K562 (cell line): ENCODE results near the gene GNAT2. TPM values are rescaled to one million over a fixed set of nuclear protein-coding genes. Genes with fewer than 3 reads are reported as not detected.

ENCODE experiments used
- ARNT ChIP-seq, 2 experiments: fragments of 450-650 bp; IDR thresholded peaks; 2 replicates each; pipeline ENCODE4 v1.6.1; 2016; ENCODE audit warnings: mild to moderate bottlenecking in 1 of 2
- ATF1 ChIP-seq, 2 experiments: fragments of 450-650 bp in 1 of 2; IDR thresholded peaks; 2 replicates each; pipeline ENCODE4 v1.6.1; 2016; ENCODE audit warnings: missing compliant biosample characterization in 1 of 2, missing genetic modification characterization in 1 of 2
- BRD9 ChIP-seq: fragments of 450-650 bp; IDR thresholded peaks from 2 replicates; pipeline ENCODE4 v1.6.1; 2018; ENCODE audit warnings: low read depth; ENCODE audit not compliant: partially characterized antibody
- CC2D1A ChIP-seq: fragments of 450-650 bp; IDR thresholded peaks from 2 replicates; pipeline ENCODE4 v1.6.1; 2017; ENCODE audit warnings: mild to moderate bottlenecking
- CEBPB ChIP-seq: fragments of 450-650 bp; IDR thresholded peaks from 2 replicates; pipeline ENCODE4 v1.6.1; 2016; ENCODE audit warnings: missing genetic modification characterization, missing compliant biosample characterization
- CXXC5 ChIP-seq: fragments of 250-450 bp; sonication (Bioruptor Pico); IDR thresholded peaks from 2 replicates; pipeline ENCODE4 v1.8.0; 2022; ENCODE audit warnings: inconsistent platforms, mild to moderate bottlenecking, moderate library complexity
- EHMT2 ChIP-seq: fragments of 450-650 bp; IDR thresholded peaks from 2 replicates; pipeline ENCODE4 v1.6.1; 2018; ENCODE audit warnings: antibody characterized with exemption
- ELF4 ChIP-seq: fragments of 450-650 bp; formaldehyde crosslinking; IDR thresholded peaks from 2 replicates; pipeline ENCODE4 v1.4.0; 2022; ENCODE audit warnings: missing genetic modification characterization
- GATA2 ChIP-seq: sonication (generic); formaldehyde crosslinking; IDR thresholded peaks from 2 replicates; pipeline ENCODE4 v1.4.0; 2020; ENCODE audit warnings: mild to moderate bottlenecking, missing genetic modification reagents
- JUN ChIP-seq, 2 experiments: sonication (generic) in 1 of 2; formaldehyde crosslinking in 1 of 2; IDR thresholded peaks; 2 replicates each; pipeline versions ENCODE4 v1.6.1 to v1.8.0; 2012 to 2022; ENCODE audit warnings: borderline replicate concordance in 2 of 2, mild to moderate bottlenecking in 2 of 2, improper control_type of control experiment in 1 of 2, low read depth in 1 of 2, low read length in 1 of 2, missing genetic modification reagents in 1 of 2
- KDM5B ChIP-seq: fragments of 200-600 bp; sonication (generic); IDR thresholded peaks from 2 replicates; pipeline ENCODE4 v1.6.1; 2012; ENCODE audit warnings: low read depth, mild to moderate bottlenecking, moderate library complexity, low read length, control low read depth, inconsistent platforms; ENCODE audit not compliant: insufficient replicate concordance
- KLF1 ChIP-seq: fragments of 450-650 bp; IDR thresholded peaks from 2 replicates; pipeline ENCODE4 v1.6.1; 2016; ENCODE audit warnings: missing genetic modification characterization, missing compliant biosample characterization
- NFIX ChIP-seq: fragments of 250-450 bp; sonication (Bioruptor Pico); IDR thresholded peaks from 2 replicates; pipeline ENCODE4 v1.4.0; 2020; ENCODE audit warnings: low read depth, mild to moderate bottlenecking, moderate library complexity
- NR3C1 ChIP-seq: sonication (generic); formaldehyde crosslinking; IDR thresholded peaks from 2 replicates; pipeline ENCODE4 v1.8.1; 2022; ENCODE audit warnings: missing genetic modification reagents
- NRF1 ChIP-seq, 2 experiments: fragments of 450-650 bp; IDR thresholded peaks in 1 of 2; conservative IDR thresholded peaks in 1 of 2; 2 replicates each; pipeline ENCODE4 v1.6.1; 2014; ENCODE audit warnings: mild to moderate bottlenecking in 2 of 2
- RAD21 ChIP-seq, 2 experiments: fragments of 250-450 bp in 1 of 2; fragments of 450-650 bp in 1 of 2; sonication (Bioruptor Pico) in 1 of 2; formaldehyde crosslinking in 1 of 2; IDR thresholded peaks in 1 of 2; conservative IDR thresholded peaks in 1 of 2; 2 replicates each; pipeline versions ENCODE4 v1.4.0 to v1.8.0; 2020 to 2022; ENCODE audit warnings: mild to moderate bottlenecking in 2 of 2, moderate library complexity in 1 of 2
- SNIP1 ChIP-seq: fragments of 450-650 bp; IDR thresholded peaks from 2 replicates; pipeline ENCODE4 v1.7.1; 2017; ENCODE audit warnings: low read depth, mild to moderate bottlenecking
- SRF ChIP-seq, 2 experiments: fragments of 250-450, 450-650 bp in 1 of 2; sonication (Bioruptor Pico) in 1 of 2; sonication (generic) in 1 of 2; formaldehyde crosslinking; IDR thresholded peaks; 2 replicates each; pipeline versions ENCODE4 v1.5.0 to v1.5.1; 2020 to 2022; ENCODE audit warnings: mild to moderate bottlenecking in 1 of 2, missing genetic modification reagents in 1 of 2
- U2AF1 ChIP-seq: fragments of 200-400 bp; formaldehyde crosslinking; optimal IDR thresholded peaks from 2 replicates; pipeline ENCODE3; 2017; ENCODE audit warnings: mild to moderate bottlenecking, low read depth, low read length, moderate library complexity
- YBX1 ChIP-seq: fragments of 450-650 bp; IDR thresholded peaks from 2 replicates; pipeline ENCODE4 v1.7.1; 2016; ENCODE audit warnings: mild to moderate bottlenecking
- ZNF224 ChIP-seq: sonication (generic); formaldehyde crosslinking; IDR thresholded peaks from 2 replicates; pipeline ENCODE4 v1.8.0; 2022; ENCODE audit warnings: mild to moderate bottlenecking, missing genetic modification reagents
- ZNF23 ChIP-seq: fragments of 250-450 bp; sonication (Bioruptor Pico); IDR thresholded peaks from 2 replicates; pipeline ENCODE4 v1.4.0; 2020; ENCODE audit warnings: mild to moderate bottlenecking
- ZNF586 ChIP-seq: fragments of 450-650 bp; formaldehyde crosslinking; conservative IDR thresholded peaks from 2 replicates; pipeline ENCODE4 v1.4.0; 2020; ENCODE audit warnings: mild to moderate bottlenecking, moderate library complexity
- polyA plus RNA-seq, 8 experiments: library from polyadenylated mRNA; depleted of rRNA in 4 of 8; stranded (reverse) in 5 of 8; unstranded in 3 of 8; fragments of >200 nt; fragmentation: Nextera tagmentation in 2 of 8; fragmentation: Illumina TruSeq in 1 of 8; extraction: Ambion mirVana in 2 of 8; extraction: Trizol in 1 of 8; gene quantifications; 2 replicates each; pipeline versions ENCODE4 v1.2.1 to v1.2.3, GENCODE V29; 2011 to 2014; ENCODE audit warnings: inconsistent platforms in 1 of 8, missing spikeins in 1 of 8
- total RNA-seq, 7 experiments: library from RNA; depleted of rRNA in 6 of 7; stranded (reverse); fragments of >200 nt in 6 of 7; fragmentation: Illumina TruSeq in 2 of 7; extraction: Trizol in 2 of 7; gene quantifications; 2 replicates each; pipeline versions ENCODE4 v1.2.1 to v1.2.3, GENCODE V29; 2011 to 2021; ENCODE audit warnings: low replicate concordance in 1 of 7
- TF ChIP-seq, protein P1 (sequence below): fragments of 450-650 bp; formaldehyde crosslinking; IDR thresholded peaks from 2 replicates; pipeline ENCODE4 v1.4.0; 2020; ENCODE audit warnings: mild to moderate bottlenecking, mixed read lengths
- TF ChIP-seq, protein P2 (sequence below): fragments of 450-650 bp; IDR thresholded peaks from 2 replicates; pipeline ENCODE4 v1.6.1; 2016
- TF ChIP-seq, protein P3 (sequence below): sonication (generic); formaldehyde crosslinking; IDR thresholded peaks from 2 replicates; pipeline ENCODE4 v1.8.0; 2022; ENCODE audit warnings: missing genetic modification reagents, mild to moderate bottlenecking, moderate library complexity, borderline replicate concordance

GNAT2 gene
- total and polyA plus RNA-seq, 9 of the 15 experiments (the other 6 are each of a cell fraction or from before 2014, with no cell fraction given) = 0.06 to 0.52 (median 0.24) TPM; not detected in 1

DNA sequence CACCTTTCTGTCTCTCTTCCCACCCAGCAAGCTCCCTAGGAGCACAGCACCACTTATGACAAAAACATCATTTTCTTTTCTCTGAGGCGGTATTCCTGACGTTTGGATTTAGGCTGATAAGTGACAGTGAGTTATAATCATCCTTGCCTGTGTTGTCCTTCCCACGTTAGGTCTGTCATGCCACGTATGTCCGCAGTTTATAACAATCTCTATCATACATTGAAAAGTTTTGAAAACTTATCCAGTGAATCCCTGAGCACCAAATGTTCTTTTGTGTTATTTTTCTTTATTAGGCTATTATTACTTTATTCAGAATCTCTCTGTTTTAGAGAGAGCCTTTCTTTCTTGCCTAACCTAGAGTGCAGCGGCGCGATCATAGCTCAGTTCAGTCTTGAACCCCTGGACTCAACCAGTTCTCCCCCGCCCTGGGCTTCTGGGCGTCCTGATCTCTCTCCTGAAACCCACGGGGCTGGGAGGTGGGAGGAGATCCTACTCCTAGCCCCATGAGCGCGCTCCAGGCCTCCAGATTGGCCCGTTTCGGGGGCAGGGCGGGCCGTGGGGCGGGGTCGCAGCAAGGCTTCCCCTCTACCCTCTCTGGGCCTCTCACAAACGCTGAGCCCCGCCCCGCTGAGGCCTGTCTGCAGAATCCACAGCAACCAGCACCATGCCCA, 48.2 kb upstream of the GNAT2 start, which contains the start of gene GSTM2 (continued):
- no peak for TF ChIP-seq NR3C1
- TF ChIP-seq, protein P1, sequence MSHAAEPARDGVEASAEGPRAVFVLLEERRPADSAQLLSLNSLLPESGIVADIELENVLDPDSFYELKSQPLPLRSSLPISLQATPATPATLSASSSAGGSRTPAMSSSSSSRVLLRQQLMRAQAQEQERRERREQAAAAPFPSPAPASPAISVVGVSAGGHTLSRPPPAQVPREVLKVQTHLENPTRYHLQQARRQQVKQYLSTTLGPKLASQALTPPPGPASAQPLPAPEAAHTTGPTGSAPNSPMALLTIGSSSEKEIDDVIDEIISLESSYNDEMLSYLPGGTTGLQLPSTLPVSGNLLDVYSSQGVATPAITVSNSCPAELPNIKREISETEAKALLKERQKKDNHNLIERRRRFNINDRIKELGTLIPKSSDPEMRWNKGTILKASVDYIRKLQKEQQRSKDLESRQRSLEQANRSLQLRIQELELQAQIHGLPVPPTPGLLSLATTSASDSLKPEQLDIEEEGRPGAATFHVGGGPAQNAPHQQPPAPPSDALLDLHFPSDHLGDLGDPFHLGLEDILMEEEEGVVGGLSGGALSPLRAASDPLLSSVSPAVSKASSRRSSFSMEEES (CRISPR knock-in tag) = no peak
- peak; percentile 46 to 50; a peak in 3 of 4 replicates for TF ChIP-seq NRF1 (conservative IDR thresholded peaks at IDR 0.05 in 1 of 2, IDR thresholded peaks at IDR 0.05 in 1 of 2)
- TF ChIP-seq JUN (IDR thresholded peaks at IDR 0.05; ENCODE audit: borderline replicate concordance, low read depth, low read length) = no peak
- no peak for TF ChIP-seq JUN (CRISPR knock-in tag; IDR thresholded peaks at IDR 0.05; ENCODE audit: borderline replicate concordance)
- peak in 1 of 2 experiments; percentile 54; a peak in 1 of 4 replicates for TF ChIP-seq SRF (CRISPR knock-in tag; IDR thresholded peaks at IDR 0.05)
- TF ChIP-seq CC2D1A = no peak
- TF ChIP-seq NFIX (CRISPR knock-in tag) = no peak
- TF ChIP-seq SNIP1 = no peak
- no peak for TF ChIP-seq CEBPB (tag)
- no peak for TF ChIP-seq BRD9
- TF ChIP-seq KLF1 (tag) = no peak
- TF ChIP-seq, protein P2, sequence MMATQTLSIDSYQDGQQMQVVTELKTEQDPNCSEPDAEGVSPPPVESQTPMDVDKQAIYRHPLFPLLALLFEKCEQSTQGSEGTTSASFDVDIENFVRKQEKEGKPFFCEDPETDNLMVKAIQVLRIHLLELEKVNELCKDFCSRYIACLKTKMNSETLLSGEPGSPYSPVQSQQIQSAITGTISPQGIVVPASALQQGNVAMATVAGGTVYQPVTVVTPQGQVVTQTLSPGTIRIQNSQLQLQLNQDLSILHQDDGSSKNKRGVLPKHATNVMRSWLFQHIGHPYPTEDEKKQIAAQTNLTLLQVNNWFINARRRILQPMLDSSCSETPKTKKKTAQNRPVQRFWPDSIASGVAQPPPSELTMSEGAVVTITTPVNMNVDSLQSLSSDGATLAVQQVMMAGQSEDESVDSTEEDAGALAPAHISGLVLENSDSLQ = peak; percentile 21; the same call in 1 of the 2 replicates
- TF ChIP-seq U2AF1 = no peak
- no peak for TF ChIP-seq ZNF224 (CRISPR knock-in tag)
- peak; percentile 45; the same call in 1 of the 2 replicates for TF ChIP-seq CXXC5 (CRISPR knock-in tag)
- no peak for TF ChIP-seq ZNF586 (CRISPR knock-in tag)
- TF ChIP-seq ELF4 (CRISPR knock-in tag) = no peak
- TF ChIP-seq EHMT2 = no peak
- peak; percentile 27 for TF ChIP-seq KDM5B
- TF ChIP-seq GATA2 (CRISPR knock-in tag) = no peak
- TF ChIP-seq, protein P3, sequence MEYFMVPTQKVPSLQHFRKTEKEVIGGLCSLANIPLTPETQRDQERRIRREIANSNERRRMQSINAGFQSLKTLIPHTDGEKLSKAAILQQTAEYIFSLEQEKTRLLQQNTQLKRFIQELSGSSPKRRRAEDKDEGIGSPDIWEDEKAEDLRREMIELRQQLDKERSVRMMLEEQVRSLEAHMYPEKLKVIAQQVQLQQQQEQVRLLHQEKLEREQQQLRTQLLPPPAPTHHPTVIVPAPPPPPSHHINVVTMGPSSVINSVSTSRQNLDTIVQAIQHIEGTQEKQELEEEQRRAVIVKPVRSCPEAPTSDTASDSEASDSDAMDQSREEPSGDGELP = no peak
- no peak for TF ChIP-seq ZNF23
- TF ChIP-seq ARNT (IDR thresholded peaks at IDR 0.05) = peak in 1 of 2 experiments; percentile 13; a peak in 1 of 4 replicates
- no peak for TF ChIP-seq ATF1 (CRISPR knock-in tag; IDR thresholded peaks at IDR 0.05)
- no peak; the same call in 1 of the 2 replicates for TF ChIP-seq ATF1 (tag; IDR thresholded peaks at IDR 0.05)
- TF ChIP-seq RAD21 (CRISPR knock-in tag; conservative IDR thresholded peaks at IDR 0.05 in 1 of 2, IDR thresholded peaks at IDR 0.05 in 1 of 2) = no peak
- no peak for TF ChIP-seq YBX1
